ENCODE data around the gene CPA1.

The CPA1 gene

GRCh38 chr7:130358471-130358870 is 21.8 kb upstream of the CPA1 start:
- no peak for DNase-seq
- Histone ChIP-seq H3K36me3 (replicated peaks) (no peaks in the 10 kb centered on the region), H3K4me3 (ENCODE audit: low read depth, low read length) (no peak overlapping the region), H3K27ac (no peak overlapping the region), H3K27me3 (replicated peaks) (no peaks in the 10 kb centered on the region)
- in situ Hi-C loops (cut with HindIII; ENCODE audit: low pct_ligation_motif_present, low sequenced_read_pairs), result no loop called here
- TF ChIP-seq, protein P1, sequence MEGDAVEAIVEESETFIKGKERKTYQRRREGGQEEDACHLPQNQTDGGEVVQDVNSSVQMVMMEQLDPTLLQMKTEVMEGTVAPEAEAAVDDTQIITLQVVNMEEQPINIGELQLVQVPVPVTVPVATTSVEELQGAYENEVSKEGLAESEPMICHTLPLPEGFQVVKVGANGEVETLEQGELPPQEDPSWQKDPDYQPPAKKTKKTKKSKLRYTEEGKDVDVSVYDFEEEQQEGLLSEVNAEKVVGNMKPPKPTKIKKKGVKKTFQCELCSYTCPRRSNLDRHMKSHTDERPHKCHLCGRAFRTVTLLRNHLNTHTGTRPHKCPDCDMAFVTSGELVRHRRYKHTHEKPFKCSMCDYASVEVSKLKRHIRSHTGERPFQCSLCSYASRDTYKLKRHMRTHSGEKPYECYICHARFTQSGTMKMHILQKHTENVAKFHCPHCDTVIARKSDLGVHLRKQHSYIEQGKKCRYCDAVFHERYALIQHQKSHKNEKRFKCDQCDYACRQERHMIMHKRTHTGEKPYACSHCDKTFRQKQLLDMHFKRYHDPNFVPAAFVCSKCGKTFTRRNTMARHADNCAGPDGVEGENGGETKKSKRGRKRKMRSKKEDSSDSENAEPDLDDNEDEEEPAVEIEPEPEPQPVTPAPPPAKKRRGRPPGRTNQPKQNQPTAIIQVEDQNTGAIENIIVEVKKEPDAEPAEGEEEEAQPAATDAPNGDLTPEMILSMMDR (IDR thresholded peaks at IDR 0.05; ENCODE audit: low read depth, low read length, missing control alignments), result no peak

DNA sequence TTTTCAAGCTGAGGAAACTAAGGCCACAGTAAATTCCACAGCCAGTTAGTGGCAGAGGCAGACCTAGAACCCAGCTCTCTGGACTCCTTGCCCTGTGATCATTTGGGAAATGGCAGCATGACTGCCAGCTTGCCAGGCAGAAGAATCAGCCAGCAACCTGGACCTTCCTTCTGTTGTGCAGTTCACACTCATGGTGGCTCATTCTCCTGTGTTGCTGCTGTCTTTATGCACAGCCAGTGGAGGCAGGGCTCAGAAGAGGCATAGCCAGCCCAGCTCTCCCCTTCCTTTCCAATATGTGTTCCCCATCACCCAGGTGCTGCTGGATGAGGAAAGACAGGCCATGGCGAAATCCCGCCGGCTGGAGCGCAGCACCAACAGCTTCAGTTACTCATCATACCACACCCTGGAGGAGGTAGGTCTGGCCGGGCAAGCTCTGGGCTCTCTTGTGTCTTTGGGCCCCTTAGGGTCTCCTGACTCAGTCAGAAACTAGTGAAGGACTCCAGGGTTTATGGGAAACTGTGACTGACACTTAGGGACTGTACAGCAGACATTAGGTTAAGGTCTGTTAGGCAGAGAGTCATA is 20.9 kb upstream of the CPA1 start:
- no peaks in the 10 kb centered on the region for H3K27me3 ChIP-seq (replicated peaks)
- DNase-seq, result no peak
- H3K4me3 ChIP-seq (ENCODE audit: low read depth, low read length), result no peak overlapping the region
- H3K27ac ChIP-seq, result no peak overlapping the region
- in situ Hi-C loops (cut with HindIII; ENCODE audit: low pct_ligation_motif_present, low sequenced_read_pairs), result no loop called here
- TF ChIP-seq, protein P1 (IDR thresholded peaks at IDR 0.05; ENCODE audit: low read depth, low read length, missing control alignments), result no peak
- no peaks in the 10 kb centered on the region for H3K36me3 ChIP-seq (replicated peaks)

DNA sequence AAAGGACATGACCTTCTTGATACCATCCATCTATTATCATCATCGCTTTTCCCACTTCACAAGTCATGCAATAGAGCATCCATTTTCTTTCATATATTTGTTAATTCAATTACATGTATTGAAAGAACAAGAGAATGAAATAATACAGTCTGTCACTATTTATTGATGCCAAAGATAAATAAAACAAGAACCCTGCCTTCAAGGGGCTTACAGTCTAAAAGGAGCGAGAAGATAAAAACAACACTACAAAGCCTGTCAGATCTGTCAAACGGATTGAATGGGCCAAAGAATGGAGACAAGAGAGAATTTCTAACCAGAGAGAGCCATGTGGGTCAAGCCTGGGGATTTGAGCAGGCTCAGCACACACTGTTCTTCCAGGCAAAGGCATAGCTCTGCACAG is 19.8 kb upstream of the CPA1 start:
- no peak overlapping the region for H3K27ac ChIP-seq
- TF ChIP-seq, protein P1 (IDR thresholded peaks at IDR 0.05; ENCODE audit: low read depth, low read length, missing control alignments), result no peak
- no peak overlapping the region for H3K4me3 ChIP-seq (ENCODE audit: low read depth, low read length)
- H3K27me3 ChIP-seq (replicated peaks), result no peaks in the 10 kb centered on the region
- no peaks in the 10 kb centered on the region for H3K36me3 ChIP-seq (replicated peaks)
- in situ Hi-C loops (cut with HindIII; ENCODE audit: low pct_ligation_motif_present, low sequenced_read_pairs), result no loop called here
- no peak for DNase-seq

DNA sequence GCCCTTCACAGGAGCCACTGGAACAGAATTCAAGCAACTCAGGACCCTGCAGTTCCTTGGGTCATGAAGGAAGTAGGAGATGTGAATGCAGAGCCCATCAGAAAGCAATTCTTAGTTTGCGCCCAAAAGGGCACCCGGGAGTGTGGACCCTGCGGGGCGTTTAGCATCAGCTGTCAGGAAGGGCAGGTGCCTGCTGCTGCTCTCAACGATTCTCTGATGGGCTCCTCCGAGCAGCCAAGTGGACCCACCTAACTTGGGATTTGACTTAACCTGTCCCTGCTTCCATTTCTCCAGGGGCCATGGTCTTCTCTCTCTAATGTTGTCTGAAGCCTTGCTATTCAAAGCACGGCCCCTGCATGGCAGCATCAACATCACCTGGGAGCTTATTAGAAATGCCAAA is 18.6 kb upstream of the CPA1 start:
- Histone ChIP-seq H3K27ac (no peak overlapping the region), H3K27me3 (replicated peaks) (no peaks in the 10 kb centered on the region), H3K36me3 (replicated peaks) (no peaks in the 10 kb centered on the region), H3K4me3 (ENCODE audit: low read depth, low read length) (no peak overlapping the region)
- TF ChIP-seq, protein P1 (IDR thresholded peaks at IDR 0.05; ENCODE audit: low read depth, low read length, missing control alignments), result no peak
- in situ Hi-C loops (cut with HindIII; ENCODE audit: low pct_ligation_motif_present, low sequenced_read_pairs), result no loop called here
- DNase-seq, result no peak

- Histone ChIP-seq H3K36me3 (replicated peaks) (no peaks in the 10 kb centered on the region), H3K27ac (no peak overlapping the region), H3K4me3 (ENCODE audit: low read depth, low read length) (no peak overlapping the region), H3K27me3 (replicated peaks) (no peaks in the 10 kb centered on the region)
- in situ Hi-C loops (cut with HindIII; ENCODE audit: low pct_ligation_motif_present, low sequenced_read_pairs), result no loop called here
- DNase-seq, result no peak
- TF ChIP-seq, protein P1 (IDR thresholded peaks at IDR 0.05; ENCODE audit: low read depth, low read length, missing control alignments), result no peak
Measured at GRCh38 chr7:130362251-130362816, 18.0 kb upstream of the CPA1 start.

All from brain microvascular endothelial cell (primary cell).